ENCODE measurements around the gene MAP3K7CL.

The MAP3K7CL gene

DNA sequence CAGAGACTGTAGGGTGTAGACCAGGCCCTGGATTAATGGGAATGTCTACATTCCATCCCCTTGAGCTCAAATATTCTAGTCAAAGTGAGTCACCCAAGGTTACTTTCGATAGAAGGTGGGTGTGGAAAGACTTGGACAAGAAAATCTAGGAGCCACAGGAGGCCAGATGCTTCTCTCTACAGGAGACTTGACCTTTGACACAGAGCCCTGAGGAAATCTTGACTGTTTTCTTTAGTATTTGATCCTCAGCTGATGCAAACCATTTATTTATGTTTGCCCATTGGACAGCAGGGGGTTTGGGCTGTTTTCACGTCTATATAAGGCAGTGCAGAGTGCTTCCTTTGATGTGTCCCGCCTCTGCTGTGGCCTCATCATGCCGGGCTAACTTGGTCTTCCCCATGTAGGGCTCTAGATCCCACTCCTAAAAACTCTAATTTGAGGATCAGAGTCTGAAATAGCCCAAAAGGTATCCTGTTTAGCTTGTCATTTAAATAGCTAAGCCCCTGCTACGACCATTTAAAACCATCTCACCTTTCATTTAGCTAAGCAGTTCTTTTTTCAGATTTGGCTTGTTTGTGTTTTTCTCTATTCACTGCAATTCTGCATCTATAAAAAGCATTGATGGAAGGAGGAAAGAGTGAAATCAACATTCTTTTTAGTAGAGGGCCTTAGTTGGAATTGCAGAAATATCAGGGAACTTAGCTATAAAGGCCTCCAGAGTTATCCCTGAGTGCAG, 15.5 kb upstream of the MAP3K7CL start:
- in situ Hi-C loops (cut with HindIII; ENCODE audit: low sequenced_read_pairs) = no loop called here
- H3K4me3 ChIP-seq (ENCODE audit: low read depth, low read length) = no peak overlapping the region
- peak; percentile 86 for DNase-seq (ENCODE audit: low read depth)
- TF ChIP-seq, protein P1, sequence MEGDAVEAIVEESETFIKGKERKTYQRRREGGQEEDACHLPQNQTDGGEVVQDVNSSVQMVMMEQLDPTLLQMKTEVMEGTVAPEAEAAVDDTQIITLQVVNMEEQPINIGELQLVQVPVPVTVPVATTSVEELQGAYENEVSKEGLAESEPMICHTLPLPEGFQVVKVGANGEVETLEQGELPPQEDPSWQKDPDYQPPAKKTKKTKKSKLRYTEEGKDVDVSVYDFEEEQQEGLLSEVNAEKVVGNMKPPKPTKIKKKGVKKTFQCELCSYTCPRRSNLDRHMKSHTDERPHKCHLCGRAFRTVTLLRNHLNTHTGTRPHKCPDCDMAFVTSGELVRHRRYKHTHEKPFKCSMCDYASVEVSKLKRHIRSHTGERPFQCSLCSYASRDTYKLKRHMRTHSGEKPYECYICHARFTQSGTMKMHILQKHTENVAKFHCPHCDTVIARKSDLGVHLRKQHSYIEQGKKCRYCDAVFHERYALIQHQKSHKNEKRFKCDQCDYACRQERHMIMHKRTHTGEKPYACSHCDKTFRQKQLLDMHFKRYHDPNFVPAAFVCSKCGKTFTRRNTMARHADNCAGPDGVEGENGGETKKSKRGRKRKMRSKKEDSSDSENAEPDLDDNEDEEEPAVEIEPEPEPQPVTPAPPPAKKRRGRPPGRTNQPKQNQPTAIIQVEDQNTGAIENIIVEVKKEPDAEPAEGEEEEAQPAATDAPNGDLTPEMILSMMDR (IDR thresholded peaks at IDR 0.05; ENCODE audit: low read depth, low read length, missing control alignments) = no peak

DNA sequence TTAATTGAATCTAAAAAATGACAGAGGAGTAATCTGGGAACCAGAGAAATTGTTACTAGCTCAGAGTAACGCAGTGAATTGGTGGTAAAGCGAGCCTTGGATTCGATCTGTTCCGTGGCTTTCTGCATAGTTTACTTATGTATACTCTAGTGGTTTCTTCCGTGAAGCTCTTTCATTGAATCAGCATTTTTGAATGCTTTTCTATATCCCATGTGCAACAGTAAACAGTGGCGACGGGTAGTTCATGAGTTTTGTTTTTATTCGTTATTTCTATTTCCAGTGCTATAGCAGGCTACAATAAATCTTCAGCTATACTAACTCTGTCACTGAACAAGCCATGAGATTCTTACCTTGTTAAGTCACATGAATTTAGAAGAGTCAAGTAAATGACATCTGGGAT, 14.5 kb upstream of the MAP3K7CL start:
- TF ChIP-seq, protein P1 (IDR thresholded peaks at IDR 0.05; ENCODE audit: low read depth, low read length, missing control alignments) = no peak
- in situ Hi-C loops (cut with HindIII; ENCODE audit: low sequenced_read_pairs) = no loop called here
- H3K4me3 ChIP-seq (ENCODE audit: low read depth, low read length) = no peak overlapping the region
- no peak for DNase-seq (ENCODE audit: low read depth)

DNA sequence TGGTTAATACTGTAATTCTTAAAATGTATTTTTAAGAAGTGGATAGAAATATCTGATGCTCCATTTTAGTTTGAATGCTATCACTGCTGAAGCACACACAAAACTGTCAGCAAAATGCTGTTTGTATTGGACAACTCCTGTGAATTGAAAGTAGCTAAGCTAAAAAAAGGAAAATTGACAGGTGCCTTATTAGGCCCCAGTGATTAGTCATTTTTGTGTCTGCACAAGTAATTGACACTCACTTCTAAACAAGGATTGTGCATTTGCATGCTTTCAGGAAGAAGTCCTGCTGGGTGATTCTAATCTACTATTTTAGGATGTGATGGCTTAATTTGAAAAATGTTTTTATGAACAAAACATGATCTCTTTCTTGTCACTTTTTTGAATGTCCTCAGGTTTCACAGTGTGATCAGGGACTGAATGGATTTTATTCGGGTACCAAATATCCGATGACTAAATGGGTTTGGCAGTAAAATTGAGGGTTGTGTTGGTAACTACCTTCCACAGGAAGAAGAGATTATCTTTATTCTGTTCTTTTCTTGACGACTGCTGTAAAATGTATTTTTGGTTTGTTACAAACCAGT, 13.0 kb upstream of the MAP3K7CL start:
- in situ Hi-C loops (cut with HindIII; ENCODE audit: low sequenced_read_pairs) = no loop called here
- no peak overlapping the region for H3K4me3 ChIP-seq (ENCODE audit: low read depth, low read length)
- TF ChIP-seq, protein P1 (IDR thresholded peaks at IDR 0.05; ENCODE audit: low read depth, low read length, missing control alignments) = no peak
- DNase-seq (ENCODE audit: low read depth) = no peak

DNA sequence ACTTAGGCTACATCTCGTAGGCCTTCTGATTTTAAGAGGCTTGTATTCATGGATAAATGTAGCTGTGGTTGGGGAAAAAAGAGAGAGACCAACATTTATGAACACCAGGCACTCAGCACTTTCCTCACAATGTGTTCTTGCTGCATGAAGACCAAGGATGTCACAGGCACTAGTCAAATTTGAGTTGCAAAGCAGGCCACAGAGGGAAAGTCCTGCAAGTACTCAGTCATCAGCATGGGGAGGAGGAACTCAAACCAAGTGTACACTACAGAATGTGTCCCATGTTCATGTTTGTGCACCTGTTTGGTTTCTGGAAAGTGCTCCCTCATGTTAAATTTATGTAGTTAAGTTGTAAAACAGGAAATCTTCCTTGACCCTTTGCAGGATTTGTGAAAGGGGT, 8.7 kb upstream of the MAP3K7CL start:
- no peak for DNase-seq (ENCODE audit: low read depth)
- TF ChIP-seq, protein P1 (IDR thresholded peaks at IDR 0.05; ENCODE audit: low read depth, low read length, missing control alignments) = no peak
- H3K4me3 ChIP-seq (ENCODE audit: low read depth, low read length) = no peak overlapping the region
- in situ Hi-C loops (cut with HindIII; ENCODE audit: low sequenced_read_pairs) = loop anchor here (5.0 kb wide), 1 partner anchor 71 kb away; no protein-coding TSS in a partner anchor

DNA sequence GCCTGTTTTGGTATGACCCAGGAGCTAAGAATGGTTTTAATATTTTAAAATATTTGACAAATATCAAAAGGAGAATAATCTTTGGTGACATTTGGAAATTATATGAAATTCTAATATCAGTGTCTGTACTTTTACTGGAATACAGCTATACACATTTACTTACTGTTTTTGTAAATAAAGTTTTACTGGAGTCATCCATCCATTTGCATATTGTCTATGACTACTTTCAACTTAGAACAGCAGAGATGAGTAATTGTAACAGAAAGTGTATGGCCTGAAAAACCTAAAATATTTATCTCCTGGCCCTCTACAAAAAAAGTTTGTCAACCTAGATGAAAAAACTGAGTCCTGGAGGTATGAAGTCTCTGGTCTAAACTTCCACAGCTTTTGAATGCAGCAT, 5.8 kb upstream of the MAP3K7CL start:
- TF ChIP-seq, protein P1 (IDR thresholded peaks at IDR 0.05; ENCODE audit: low read depth, low read length, missing control alignments) = no peak
- in situ Hi-C loops (cut with HindIII; ENCODE audit: low sequenced_read_pairs) = loop anchor here (5.0 kb wide), 1 partner anchor 68 kb away; no protein-coding TSS in a partner anchor
- DNase-seq (ENCODE audit: low read depth) = no peak
- H3K4me3 ChIP-seq (ENCODE audit: low read depth, low read length) = no peak overlapping the region

DNA sequence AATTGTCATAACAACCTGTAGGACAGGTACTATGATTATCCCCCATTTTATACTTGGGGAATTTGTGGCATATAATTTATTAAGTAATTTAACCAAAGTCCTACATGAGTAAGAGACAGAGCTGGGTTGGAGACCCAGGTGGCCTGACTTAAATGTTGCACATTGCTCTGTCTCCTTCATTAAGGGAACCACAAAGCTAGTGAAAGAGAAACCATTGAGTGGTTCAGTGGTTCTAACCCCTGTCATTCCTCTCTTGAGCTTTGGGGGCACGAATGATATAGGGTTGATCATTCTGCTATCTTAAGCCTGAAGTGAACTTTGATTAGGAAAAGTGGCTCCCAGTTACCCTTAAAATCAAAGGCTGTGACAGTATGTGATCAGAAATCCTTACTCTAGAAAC, 5.3 kb upstream of the MAP3K7CL start:
- TF ChIP-seq, protein P1 (IDR thresholded peaks at IDR 0.05; ENCODE audit: low read depth, low read length, missing control alignments) = no peak

More for the DNA sequence above, 5.3 kb upstream of the MAP3K7CL start:
- no peak for DNase-seq (ENCODE audit: low read depth)
- H3K4me3 ChIP-seq (ENCODE audit: low read depth, low read length) = no peak overlapping the region
- in situ Hi-C loops (cut with HindIII; ENCODE audit: low sequenced_read_pairs) = no loop called here
